Neural cell (in vitro differentiated cells): Measurements from ENCODE around the gene NCOR1. TPM values are rescaled to one million over a fixed set of nuclear protein-coding genes. Genes with fewer than 3 reads are reported as not detected.
A peak's percentile ranks its signal among the peaks of the same experiment; 100 is the strongest.

ENCODE experiments used
- H2AFZ ChIP-seq: fragments of 200-600, 300-800 bp; sonication (generic), shearing (Covaris generic); 2 replicates; pipeline ENCODE4 v1.6.0; 2014; ENCODE audit warnings: low read depth, mild to moderate bottlenecking, antibody characterized with exemption, low read length, moderate library complexity
- H3F3A ChIP-seq: fragments of 200-600 bp; shearing (Covaris generic); 2 replicates; pipeline ENCODE4 v1.6.1; 2016; ENCODE audit warnings: mild to moderate bottlenecking, moderate library complexity, mixed read lengths, antibody characterized with exemption, low read length; ENCODE audit not compliant: insufficient read depth, poor library complexity, severe bottlenecking
- H3K27ac ChIP-seq: fragments of 200-600, 300-800 bp; sonication (generic), shearing (Covaris generic); 2 replicates; pipeline ENCODE4 v1.5.1; 2014; ENCODE audit warnings: mild to moderate bottlenecking, low read length, moderate library complexity
- H3K27me3 ChIP-seq: fragments of 300-800, 200-600 bp; sonication (generic), shearing (Covaris generic); 2 replicates; pipeline ENCODE4 v1.6.0; 2014; ENCODE audit warnings: mild to moderate bottlenecking, low read depth, low read length, moderate library complexity; ENCODE audit not compliant: insufficient read depth
- H3K36me3 ChIP-seq: fragments of 300-800, 200-600 bp; sonication (generic), shearing (Covaris generic); 2 replicates; pipeline ENCODE4 v1.5.1; 2014; ENCODE audit warnings: mild to moderate bottlenecking, antibody characterized with exemption, low read length, moderate library complexity; ENCODE audit not compliant: insufficient read depth
- H3K4me2 ChIP-seq: fragments of 300-800, 200-600 bp; sonication (generic), shearing (Covaris generic); 2 replicates; pipeline ENCODE4 v1.6.0; 2014; ENCODE audit warnings: mild to moderate bottlenecking, low read length
- H3K4me3 ChIP-seq: fragments of 300-800, 200-600 bp; sonication (generic), shearing (Covaris generic); 2 replicates; pipeline ENCODE4 v1.5.1; 2014; ENCODE audit warnings: mild to moderate bottlenecking, low read length, moderate library complexity
- H3K79me2 ChIP-seq: fragments of 200-600 bp; shearing (Covaris generic); replicated peaks from 2 replicates; pipeline ENCODE4 v1.6.0; 2014; ENCODE audit warnings: mild to moderate bottlenecking, low read length, moderate library complexity; ENCODE audit not compliant: insufficient read depth
- H3K9ac ChIP-seq: fragments of 300-800, 200-600 bp; sonication (generic), shearing (Covaris generic); 2 replicates; pipeline ENCODE4 v1.6.1; 2016; ENCODE audit warnings: mild to moderate bottlenecking, low read length, mixed read lengths
- H3K9me2 ChIP-seq: fragments of 200-600 bp; shearing (Covaris generic); 2 replicates; pipeline ENCODE4 v1.6.1; 2016; ENCODE audit warnings: mild to moderate bottlenecking, low read length, mixed read lengths; ENCODE audit not compliant: insufficient read depth
- H3K9me3 ChIP-seq: fragments of 200-600, 300-800 bp; sonication (generic), shearing (Covaris generic); 2 replicates; pipeline ENCODE4 v1.6.1; 2016; ENCODE audit warnings: mild to moderate bottlenecking, mixed run types, low read length, moderate library complexity, mixed read lengths
- H4K20me1 ChIP-seq: fragments of 200-600 bp; shearing (Covaris generic); 2 replicates; pipeline ENCODE4 v1.6.1; 2016; ENCODE audit warnings: mild to moderate bottlenecking, mixed run types; ENCODE audit not compliant: insufficient read depth
- CTCF ChIP-seq: fragments of 450-650 bp; IDR thresholded peaks from 2 replicates; pipeline ENCODE4 v1.5.1; 2014; ENCODE audit warnings: antibody characterized with exemption, mild to moderate bottlenecking, moderate library complexity; ENCODE audit not compliant: poor library complexity, severe bottlenecking
- EP300 ChIP-seq: fragments of 450-650 bp; conservative IDR thresholded peaks from 2 replicates; pipeline ENCODE4 v1.6.1; 2014; ENCODE audit warnings: antibody characterized with exemption, mild to moderate bottlenecking, moderate library complexity; ENCODE audit not compliant: poor library complexity, severe bottlenecking
- EZH2 ChIP-seq: fragments of 200-600, 300-800 bp; shearing (Covaris generic), sonication (generic); IDR thresholded peaks from 2 replicates; pipeline ENCODE4 v1.6.1; 2014; ENCODE audit warnings: antibody characterized with exemption, low read length, borderline replicate concordance, mild to moderate bottlenecking; ENCODE audit not compliant: insufficient read depth, poor library complexity, severe bottlenecking
- MXI1 ChIP-seq: fragments of 450-650 bp; conservative IDR thresholded peaks from 2 replicates; pipeline ENCODE4 v1.6.1; 2014; ENCODE audit warnings: antibody characterized with exemption, mild to moderate bottlenecking; ENCODE audit not compliant: poor library complexity, severe bottlenecking
- POLR2AphosphoS5 ChIP-seq: IDR thresholded peaks from 2 replicates; pipeline ENCODE4 v1.6.1; 2012
- RAD21 ChIP-seq: fragments of 450-650 bp; conservative IDR thresholded peaks from 2 replicates; pipeline ENCODE4 v1.6.1; 2014; ENCODE audit warnings: antibody characterized with exemption, mild to moderate bottlenecking, moderate library complexity
- REST ChIP-seq: IDR thresholded peaks from 2 replicates; pipeline ENCODE4 v1.6.1; 2012; ENCODE audit warnings: borderline replicate concordance
- SMC3 ChIP-seq: fragments of 450-650 bp; conservative IDR thresholded peaks from 2 replicates; pipeline ENCODE4 v1.6.1; 2014; ENCODE audit warnings: antibody characterized with exemption, mild to moderate bottlenecking, moderate library complexity; ENCODE audit not compliant: poor library complexity
- TAF1 ChIP-seq: IDR thresholded peaks from 2 replicates; pipeline ENCODE4 v1.6.1; 2012; ENCODE audit warnings: low read depth
- polyA minus RNA-seq: library from RNA; depleted of rRNA, polyadenylated mRNA; stranded (reverse); fragments of >200 nt; gene quantifications from 2 replicates; pipeline ENCODE4 v1.2.3, GENCODE V29; 2014
- polyA plus RNA-seq: library from polyadenylated mRNA; depleted of rRNA; stranded (reverse); fragments of >200 nt; gene quantifications from 2 replicates; pipeline ENCODE4 v1.2.3, GENCODE V29; 2014

The NCOR1 gene
- polyA plus RNA-seq = 26.9 and 27.9 TPM in 2 replicates
- polyA minus RNA-seq = 129 and 249 TPM in 2 replicates

DNA sequence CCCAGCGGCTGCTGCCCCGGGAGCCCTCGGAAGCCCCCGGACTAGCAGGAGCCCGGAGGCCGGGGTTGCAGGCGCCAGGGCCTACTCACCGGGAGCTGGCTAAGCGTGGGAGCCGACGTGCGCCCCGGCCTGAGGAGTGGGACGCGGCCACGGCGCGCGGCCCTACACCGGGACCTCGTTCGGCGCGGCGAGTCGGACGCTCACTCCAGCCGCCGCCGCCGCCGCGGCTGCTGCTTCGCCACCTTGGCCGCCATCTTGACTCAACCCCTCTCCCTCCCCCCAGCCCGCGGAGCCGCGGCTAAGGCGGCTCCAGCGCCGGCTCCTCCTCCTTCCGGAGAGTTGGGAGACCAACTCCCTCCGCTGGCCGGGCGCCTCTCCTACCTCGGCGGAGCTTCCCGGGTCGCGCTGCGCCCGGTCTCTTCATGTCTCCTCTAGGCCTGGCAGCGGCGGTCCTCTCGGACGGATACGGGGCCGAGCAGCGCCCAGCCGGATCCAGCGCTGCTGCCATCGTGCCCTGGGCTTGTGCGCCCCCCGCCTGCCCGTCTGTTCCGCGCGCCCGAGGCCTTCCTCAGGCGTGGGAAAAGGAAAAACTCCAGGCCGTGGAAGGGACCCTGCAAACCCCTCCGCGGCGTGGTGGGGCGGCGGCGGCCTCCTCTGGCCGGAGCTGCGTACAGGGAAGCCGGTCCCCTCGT lies at the start of gene NCOR1:
Gene NCOR1 (minus strand): TSS at position 262 of the 692 bp plus-strand sequence. CDS start 20,965 bp downstream, outside the sequence.
- no peaks in the 10 kb centered on the region for H4K20me1 ChIP-seq
- peaks cover 5% of the 10 kb centered on the region for H3F3A ChIP-seq
- TF ChIP-seq RAD21 = peak; percentile 40
- TF ChIP-seq TAF1 = no peak
- peak; percentile 49 for TF ChIP-seq EP300
- TF ChIP-seq POLR2AphosphoS5 = peak; percentile 88
- no peak for TF ChIP-seq EZH2
- no peak for TF ChIP-seq REST
- TF ChIP-seq CTCF = peak; percentile 65
- TF ChIP-seq MXI1 = peak; percentile 21
- TF ChIP-seq SMC3 = peak; percentile 16
- peak within 1 kb of the TSS; percentile 94 for H2AFZ ChIP-seq
- peaks cover 54% of the 10 kb centered on the region for H3K79me2 ChIP-seq
- no peaks in the 10 kb centered on the region for H3K27me3 ChIP-seq
- peak within 1 kb of the TSS; percentile 91 for H3K9ac ChIP-seq
- H3K27ac ChIP-seq = peak within 1 kb of the TSS; percentile 90
- H3K9me2 ChIP-seq = no peaks in the 10 kb centered on the region
- no peaks in the 10 kb centered on the region for H3K9me3 ChIP-seq
- H3K4me2 ChIP-seq = peak within 1 kb of the TSS; percentile 72
- H3K36me3 ChIP-seq = no peaks in the 10 kb centered on the region
- H3K4me3 ChIP-seq = peak within 1 kb of the TSS; percentile 95

GRCh38 chr17:16262201-16262600 lies 46.9 kb upstream of the NCOR1 start:
- H3K36me3 ChIP-seq = no peaks in the 10 kb centered on the region
- no peak overlapping the region for H3K27ac ChIP-seq
- H3K79me2 ChIP-seq = no peaks in the 10 kb centered on the region
- no peak overlapping the region for H3K4me2 ChIP-seq
- H2AFZ ChIP-seq = no peak overlapping the region
- no peaks in the 10 kb centered on the region for H3F3A ChIP-seq
- H3K27me3 ChIP-seq = no peaks in the 10 kb centered on the region
- H3K9me2 ChIP-seq = no peaks in the 10 kb centered on the region
- no peaks in the 10 kb centered on the region for H3K9me3 ChIP-seq
- H3K4me3 ChIP-seq = no peak overlapping the region
- H4K20me1 ChIP-seq = no peaks in the 10 kb centered on the region
- H3K9ac ChIP-seq = no peak overlapping the region
- no peak for TF ChIP-seq TAF1
